GM12872 (cell line): Measurements from ENCODE around the gene TRIM37.

Experiments used
- CTCF ChIP-seq: IDR thresholded peaks from 3 replicates; pipeline ENCODE4 v1.5.1; 2011; ENCODE audit warnings: low read depth, mild to moderate bottlenecking, low read length, moderate library complexity; ENCODE audit not compliant: insufficient read depth

Gene TRIM37

GRCh38 chr17:59108400-59109102 lies 1.9 kb upstream of the TRIM37 start:
- no peak for TF ChIP-seq CTCF

GRCh38 chr17:59107306-59107670 lies 608 bp upstream of the TRIM37 start:
- TF ChIP-seq CTCF = no peak

GRCh38 chr17:59105852-59106462 lies 723 bp downstream of the TRIM37 start:
- no peak for TF ChIP-seq CTCF

- no peak for TF ChIP-seq CTCF
Observed at GRCh38 chr17:59101178-59101577, 5.5 kb downstream of the TRIM37 start.

- no peak for TF ChIP-seq CTCF
Observed at GRCh38 chr17:59097876-59098275, 8.8 kb downstream of the TRIM37 start.

- no peak for TF ChIP-seq CTCF
Observed at GRCh38 chr17:59094861-59095530, 11.7 kb downstream of the TRIM37 start.

- TF ChIP-seq CTCF = no peak
Observed at GRCh38 chr17:59093702-59094231, 12.9 kb downstream of the TRIM37 start.
